GM11168 (cell line): Measurements from ENCODE around the gene ERBB4.

Experiments used
- in situ Hi-C: fragments of 300-500 bp; cut with MboI; formaldehyde crosslinking; loops from one replicate; pipeline ENCODE4 v1.12.0; 2022; ENCODE audit warnings: low sequenced_read_pairs; ENCODE audit not compliant: unreplicated experiment

The ERBB4 gene

GRCh38 chr2:212381428-212382102 lies 157.0 kb downstream of the ERBB4 start:
- in situ Hi-C loops = no loop called here

- in situ Hi-C loops = no loop called here
Observed at GRCh38 chr2:212379103-212379502, 159.5 kb downstream of the ERBB4 start.

GRCh38 chr2:212367431-212367830 lies 171.2 kb downstream of the ERBB4 start:
- in situ Hi-C loops = no loop called here

- in situ Hi-C loops = no loop called here
Observed at GRCh38 chr2:212364112-212364985, 174.3 kb downstream of the ERBB4 start.

- in situ Hi-C loops = no loop called here
Observed at GRCh38 chr2:212361174-212361756, 177.3 kb downstream of the ERBB4 start.

- in situ Hi-C loops = no loop called here
Observed at GRCh38 chr2:212360068-212360460, 178.5 kb downstream of the ERBB4 start.

- in situ Hi-C loops = no loop called here
Observed at GRCh38 chr2:212359425-212360067, 179.1 kb downstream of the ERBB4 start.

- in situ Hi-C loops = no loop called here
Observed at GRCh38 chr2:212357606-212358005, 181.0 kb downstream of the ERBB4 start.

- in situ Hi-C loops = no loop called here
Observed at GRCh38 chr2:212354382-212354781, 184.2 kb downstream of the ERBB4 start.

GRCh38 chr2:212348501-212348900 lies 190.1 kb downstream of the ERBB4 start:
- in situ Hi-C loops = no loop called here

- in situ Hi-C loops = no loop called here
Observed at GRCh38 chr2:212346865-212347264, 191.7 kb downstream of the ERBB4 start.

- in situ Hi-C loops = no loop called here
Observed at GRCh38 chr2:212345966-212346365, 192.6 kb downstream of the ERBB4 start.

- in situ Hi-C loops = no loop called here
Observed at GRCh38 chr2:212344131-212344530, 194.5 kb downstream of the ERBB4 start.

GRCh38 chr2:212343167-212343566 lies 195.4 kb downstream of the ERBB4 start:
- in situ Hi-C loops = no loop called here

- in situ Hi-C loops = no loop called here
Observed at GRCh38 chr2:212337486-212338343, 200.9 kb downstream of the ERBB4 start.

- in situ Hi-C loops = no loop called here
Observed at GRCh38 chr2:212337036-212337435, 201.6 kb downstream of the ERBB4 start.

- in situ Hi-C loops = no loop called here
Observed at GRCh38 chr2:212330263-212330662, 208.3 kb downstream of the ERBB4 start.

- in situ Hi-C loops = no loop called here
Observed at GRCh38 chr2:212328712-212329496, 209.7 kb downstream of the ERBB4 start.

- in situ Hi-C loops = no loop called here
Observed at GRCh38 chr2:212328136-212328535, 210.5 kb downstream of the ERBB4 start.
